NK-92 (cell line): ENCODE results near the gene ACAN.

Experiments
- DNase-seq: peaks from one replicate; lab custom pipeline; 2025; ENCODE audit not compliant: unreplicated experiment; lab: John Stamatoyannopoulos, UW

Gene ACAN

DNA sequence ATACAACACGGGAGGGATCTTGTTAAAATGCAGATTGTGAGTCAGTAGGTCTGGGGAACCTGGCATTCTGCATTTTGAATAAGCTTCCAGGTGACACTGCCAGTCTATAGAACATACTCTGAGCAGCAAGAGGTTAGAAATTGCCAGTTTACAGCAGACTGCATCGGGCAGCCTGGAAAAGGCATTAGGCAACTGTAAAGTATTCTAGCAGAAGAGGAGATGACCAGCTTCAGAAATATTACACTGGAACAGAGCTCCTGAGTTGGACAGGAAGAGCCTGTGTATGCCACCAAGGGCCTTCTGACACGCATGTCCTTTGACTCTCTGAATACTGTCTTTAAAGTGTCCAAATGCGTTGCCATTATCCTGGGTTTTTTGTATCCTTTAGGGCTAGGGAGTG, 2.5 kb upstream of the ACAN start:
- DNase-seq: no peak

DNA sequence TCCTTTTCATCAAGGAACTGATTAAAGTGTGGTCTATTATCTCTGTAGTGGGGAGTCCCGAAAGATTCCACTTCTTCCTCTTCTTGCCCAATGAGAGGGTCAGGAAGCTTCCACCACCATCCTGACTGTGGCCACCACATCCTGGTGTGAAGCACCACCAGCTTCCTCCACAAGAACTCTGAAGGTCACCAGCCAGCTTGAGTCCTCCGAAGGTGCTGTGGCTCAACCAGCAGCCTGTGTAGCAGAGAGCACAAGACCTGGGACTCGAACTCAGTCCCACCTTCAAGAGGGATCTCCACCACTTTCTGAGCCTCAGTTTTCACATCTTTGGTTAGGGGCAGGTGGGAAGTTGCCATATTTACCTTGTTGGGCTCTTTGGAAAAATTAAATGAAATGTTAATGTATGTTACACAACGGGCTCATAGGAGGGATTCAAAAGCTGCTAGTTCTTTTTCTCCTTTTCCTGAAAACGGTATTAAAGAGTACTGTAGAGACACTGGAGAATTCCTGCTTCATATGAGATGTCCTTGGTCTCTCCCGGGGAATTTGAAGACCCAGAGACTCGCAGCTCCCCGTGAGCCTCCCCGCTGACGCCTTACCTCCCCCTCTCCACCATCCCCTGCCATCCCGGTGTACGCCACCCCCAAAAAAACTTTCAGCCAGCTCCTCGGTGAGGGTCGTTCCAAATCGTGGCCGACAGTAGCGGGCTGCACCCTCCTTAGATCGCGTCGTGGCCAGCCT, 816 bp upstream of the ACAN start:
- no peak for DNase-seq

DNA sequence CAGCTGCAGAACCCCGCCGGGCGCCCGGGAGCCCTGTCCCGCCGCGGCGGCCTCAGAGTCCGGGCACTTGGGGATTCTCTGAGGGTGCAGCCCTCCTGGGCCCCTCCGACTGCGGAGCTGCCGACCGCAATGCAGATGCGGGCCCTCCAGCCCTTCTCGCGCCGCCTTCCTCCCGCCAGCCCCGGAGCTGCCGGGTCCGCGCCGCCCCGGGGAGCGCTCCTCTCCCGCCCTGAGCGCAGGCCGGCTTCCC, 320 bp upstream of the ACAN start:
- no peak for DNase-seq

DNA sequence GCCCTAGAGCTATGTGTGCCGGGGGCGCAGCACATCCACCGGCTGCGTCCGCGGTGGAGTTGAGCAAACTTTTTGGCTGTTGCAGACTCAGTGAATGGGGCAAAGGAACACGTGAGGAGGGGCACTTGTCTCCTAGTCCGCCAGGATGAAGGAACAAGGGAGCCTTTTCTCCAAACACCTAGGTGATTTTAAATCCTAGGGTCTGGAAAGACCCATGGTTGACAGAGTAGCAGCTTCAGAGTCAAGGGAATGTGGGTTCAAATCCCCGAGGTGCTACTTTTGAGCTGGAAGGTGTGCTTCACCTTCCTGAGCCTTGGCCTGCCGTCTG, 648 bp downstream of the ACAN start:
- no peak for DNase-seq

DNA sequence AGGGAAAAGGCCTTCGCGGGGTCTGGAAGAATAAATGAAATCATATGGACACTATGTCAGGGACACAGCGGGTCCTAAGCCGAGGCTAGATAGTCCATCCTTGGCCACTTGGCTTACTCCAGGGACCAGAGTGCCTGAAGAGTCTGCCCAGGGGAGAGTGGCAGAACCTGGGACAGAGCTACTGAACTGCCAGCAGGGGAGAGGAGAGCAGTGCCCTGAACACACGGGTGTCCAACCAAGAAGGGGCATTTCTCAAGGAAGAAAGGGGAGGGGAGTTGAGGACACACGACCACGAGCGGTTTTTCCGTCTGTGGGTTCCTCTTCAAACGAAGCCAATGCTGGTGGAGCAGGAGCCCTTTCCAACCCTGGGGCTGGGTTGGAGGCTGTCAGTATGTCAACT, 1.0 kb downstream of the ACAN start:
- DNase-seq: no peak

DNA sequence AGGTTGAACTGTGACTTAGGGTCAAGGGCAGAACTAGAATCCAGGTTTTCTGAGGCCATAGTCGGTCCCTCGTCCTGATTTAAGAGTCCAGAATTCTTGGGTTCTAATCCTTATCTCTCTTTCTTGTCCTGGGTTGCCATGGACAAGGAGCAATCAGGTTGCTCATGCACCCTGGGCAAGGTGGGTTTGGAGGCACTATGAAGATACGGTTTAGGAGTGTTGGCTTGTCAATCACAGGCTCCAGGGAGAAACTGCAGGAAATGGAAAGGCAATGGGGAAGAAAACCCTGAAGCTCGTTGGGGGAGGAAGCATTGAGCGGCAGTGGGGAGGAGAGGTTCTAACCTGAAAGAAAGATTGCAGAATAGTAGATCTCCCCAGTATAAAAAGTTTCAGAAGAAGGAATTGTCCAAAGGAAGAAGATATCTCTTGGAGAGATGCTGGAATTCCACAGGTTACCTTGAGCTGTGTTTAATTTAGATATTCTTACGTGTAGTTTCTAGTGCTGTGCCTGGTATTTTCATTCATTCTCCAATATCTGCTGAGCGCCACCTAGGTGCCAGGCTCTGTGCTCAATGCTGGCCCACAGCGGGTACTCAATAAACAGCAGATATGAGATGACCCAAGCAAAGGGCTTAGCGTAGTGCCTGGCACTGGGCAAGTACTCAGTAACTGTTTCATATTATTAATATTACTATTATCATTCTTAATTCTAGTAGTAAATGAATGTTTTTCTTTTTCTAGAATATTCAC, 2.0 kb downstream of the ACAN start:
- no peak for DNase-seq

DNA sequence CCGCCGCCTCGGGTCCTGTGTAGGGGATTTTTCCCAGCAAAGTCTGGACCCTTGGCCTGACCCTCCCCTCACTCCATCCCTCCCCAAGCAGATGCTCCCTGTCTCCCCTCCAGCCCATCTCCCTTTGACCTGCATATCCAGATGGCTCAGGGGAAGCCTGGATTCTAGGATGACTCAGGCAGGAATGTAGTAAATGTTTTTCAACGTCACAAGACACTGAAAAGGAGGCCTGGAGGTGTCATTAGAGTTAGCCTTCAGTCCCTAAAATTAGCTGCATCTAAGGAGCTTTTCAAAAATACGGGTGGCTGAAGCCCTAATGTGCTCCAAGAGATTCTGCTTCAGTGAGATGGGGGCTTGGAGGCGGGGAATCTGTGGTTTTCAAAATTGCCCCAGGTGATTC, 7.2 kb downstream of the ACAN start:
- no peak for DNase-seq

DNA sequence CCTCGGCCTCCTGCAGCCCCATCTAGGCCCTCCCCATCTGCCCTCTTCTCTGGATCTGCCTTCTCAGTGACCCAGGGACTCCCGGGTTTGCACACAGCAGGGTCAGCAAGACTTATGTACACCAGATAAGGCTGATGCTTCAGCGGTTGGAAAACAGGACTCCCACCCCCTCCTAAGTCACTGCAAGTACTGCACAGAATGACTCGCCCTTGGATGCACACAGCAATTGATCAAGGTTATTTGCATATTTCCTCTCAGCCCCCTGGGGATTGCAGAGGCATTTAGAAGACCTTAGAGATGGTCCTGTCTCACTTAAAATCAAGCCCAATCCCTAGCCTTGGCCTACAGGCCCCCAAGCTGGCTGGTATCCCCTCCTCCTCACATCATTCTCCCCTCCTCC, 8.9 kb downstream of the ACAN start:
- no peak for DNase-seq

DNA sequence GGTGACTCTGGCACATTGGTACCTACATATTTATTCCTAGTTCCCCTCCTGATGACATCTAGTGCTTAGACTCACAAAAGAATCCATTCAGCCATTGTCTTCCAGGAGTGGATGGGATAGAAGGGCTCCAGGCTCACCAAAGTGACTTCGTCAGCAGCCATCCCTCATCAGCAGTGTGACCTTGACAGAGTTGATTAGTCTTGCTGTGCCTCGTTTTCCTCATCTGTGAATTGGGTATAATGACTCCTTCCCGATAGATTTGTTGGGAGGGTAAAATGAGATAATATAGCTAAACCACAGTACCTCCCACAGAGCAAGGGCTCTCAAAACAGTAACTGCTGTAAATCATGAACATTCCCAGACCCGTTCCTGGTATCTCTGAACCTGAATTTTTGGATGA, 10.7 kb downstream of the ACAN start:
- DNase-seq: no peak

DNA sequence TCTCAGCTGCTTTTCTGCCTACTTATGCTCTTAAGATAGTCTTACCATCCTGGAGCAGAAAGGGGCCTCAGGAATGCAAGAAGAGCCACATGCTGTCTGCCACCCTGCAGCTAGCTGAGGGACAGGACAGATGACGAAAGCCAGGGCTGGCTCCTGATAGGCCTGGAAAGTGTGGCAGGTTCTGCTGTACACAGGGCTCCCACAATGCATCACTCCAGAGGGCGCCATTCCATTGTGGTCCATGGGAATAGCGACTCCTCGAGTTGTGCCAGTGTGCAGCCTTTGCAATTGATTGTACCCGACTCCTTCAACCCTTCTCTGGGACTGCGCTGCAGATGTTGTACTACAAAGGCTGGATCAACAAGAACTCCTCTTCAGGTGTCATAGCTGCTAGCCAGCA, 11.2 kb downstream of the ACAN start:
- no peak for DNase-seq

DNA sequence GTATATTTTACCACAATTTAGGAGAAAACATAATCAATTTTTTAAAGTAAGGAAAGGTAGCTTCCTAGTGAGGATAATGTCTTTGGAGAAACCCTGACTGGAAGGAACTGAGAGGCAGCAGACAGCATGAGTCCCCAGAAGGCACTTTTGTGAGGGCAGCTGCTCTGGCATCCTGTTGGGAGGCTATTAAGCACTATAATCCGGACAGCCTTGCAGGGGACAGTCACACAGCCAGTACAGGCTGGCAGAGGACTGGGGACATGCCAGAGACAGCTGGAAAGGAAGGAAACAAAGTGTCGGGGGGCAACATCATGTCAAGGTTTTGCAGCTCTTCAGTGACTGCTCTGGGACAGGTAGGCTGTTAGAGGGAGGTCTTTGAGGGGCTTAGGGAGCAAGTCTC, 15.7 kb downstream of the ACAN start:
- no peak for DNase-seq

DNA sequence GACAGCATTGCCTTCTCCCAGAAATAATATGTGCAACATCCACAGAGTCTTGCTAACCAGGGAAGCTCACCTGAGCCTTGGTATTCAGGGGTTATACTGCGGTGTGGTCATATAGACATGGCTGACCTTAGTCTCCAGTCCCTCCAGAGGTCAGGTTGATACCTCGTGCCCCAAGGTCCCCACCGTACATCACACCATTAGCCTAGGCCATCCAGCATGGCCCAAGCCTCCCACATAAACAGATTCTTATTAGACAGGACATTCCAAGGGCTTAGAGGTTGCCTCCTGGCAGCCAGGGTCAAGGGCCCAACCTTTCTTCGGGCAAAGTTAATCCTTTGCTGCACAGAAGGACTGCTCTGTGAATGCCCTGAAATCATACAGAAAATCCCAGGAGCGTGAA, 18.8 kb downstream of the ACAN start:
- no peak for DNase-seq

DNA sequence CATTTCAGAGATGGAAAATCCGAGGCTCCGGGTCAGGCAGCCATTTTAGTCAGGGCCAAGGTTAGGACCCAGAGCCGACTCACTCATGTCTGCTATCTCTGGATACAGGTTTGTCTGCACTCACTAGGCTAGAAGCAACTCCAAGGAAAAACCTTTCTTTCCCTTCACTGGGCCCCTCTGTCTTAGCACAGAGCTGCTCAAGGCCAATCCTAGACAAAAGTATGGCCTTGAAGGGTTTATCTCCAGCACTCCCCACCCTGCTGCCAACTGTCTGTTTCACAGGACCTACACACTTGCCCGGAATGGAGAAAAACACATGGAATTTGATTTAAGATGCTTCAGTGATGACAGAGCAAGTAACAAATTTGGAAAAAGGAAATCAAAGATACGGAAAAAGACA, 25.6 kb downstream of the ACAN start:
- DNase-seq: no peak

DNA sequence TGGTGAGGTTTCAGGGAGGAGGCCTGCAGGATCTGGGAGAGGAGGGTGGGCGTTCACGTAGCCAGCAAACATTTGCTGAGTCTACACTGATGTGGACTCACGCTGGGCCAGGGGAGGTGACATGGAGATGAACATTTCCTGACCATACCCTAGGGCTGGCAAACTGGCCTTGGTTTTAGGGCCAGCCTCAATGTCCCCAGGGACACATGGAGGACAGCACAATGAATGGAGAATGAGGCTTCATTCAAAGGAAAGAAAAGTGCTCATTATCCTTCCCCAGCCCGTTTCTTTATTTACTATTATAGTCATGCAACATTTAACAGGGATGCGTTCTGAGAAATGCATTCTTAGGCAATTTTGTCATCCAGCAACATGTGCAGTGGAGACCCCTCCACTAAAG, 26.8 kb downstream of the ACAN start:
- no peak for DNase-seq

DNA sequence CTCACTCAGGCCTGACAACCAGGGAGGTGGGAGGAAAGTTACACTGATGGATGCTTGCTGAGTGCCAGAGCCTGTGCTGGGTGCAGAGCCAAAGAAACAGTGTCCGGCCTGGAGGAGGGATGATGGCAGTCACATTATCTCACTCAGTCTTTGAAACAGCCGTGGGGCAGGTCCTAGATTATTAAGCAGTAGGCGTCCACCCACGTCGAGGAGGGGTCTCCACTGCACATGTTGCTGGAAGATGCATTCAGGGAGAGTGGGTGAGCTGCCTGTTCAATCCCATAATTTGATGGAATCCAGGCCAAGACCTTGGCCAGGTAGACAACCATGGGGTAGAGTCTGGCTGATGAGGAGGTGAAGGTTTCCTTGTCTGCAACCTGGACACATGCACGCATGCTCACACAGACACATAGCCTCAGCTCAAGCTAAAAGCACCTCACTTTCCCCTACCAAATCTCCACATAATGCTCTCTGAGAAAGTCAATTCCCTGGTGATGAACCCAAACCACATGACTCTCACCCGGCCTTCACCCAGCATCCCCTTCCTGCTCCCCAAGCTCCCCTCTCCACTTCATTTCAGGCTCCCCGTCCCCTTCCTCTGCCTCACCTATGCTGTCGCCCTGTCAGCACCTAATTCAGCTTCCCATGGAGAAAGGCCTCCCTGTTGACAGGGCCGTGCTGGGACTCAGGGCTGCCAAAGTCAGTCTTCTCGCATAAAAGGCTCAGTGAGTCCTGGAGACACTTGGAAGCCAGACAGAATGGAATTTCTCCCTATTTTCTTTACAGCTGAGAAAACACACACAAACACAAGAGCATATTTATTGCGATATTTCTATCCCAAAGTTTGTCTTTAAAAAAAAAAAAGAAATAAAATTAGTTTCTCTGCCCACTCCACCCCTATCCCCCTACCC, 29.8 kb downstream of the ACAN start:
- DNase-seq: no peak

DNA sequence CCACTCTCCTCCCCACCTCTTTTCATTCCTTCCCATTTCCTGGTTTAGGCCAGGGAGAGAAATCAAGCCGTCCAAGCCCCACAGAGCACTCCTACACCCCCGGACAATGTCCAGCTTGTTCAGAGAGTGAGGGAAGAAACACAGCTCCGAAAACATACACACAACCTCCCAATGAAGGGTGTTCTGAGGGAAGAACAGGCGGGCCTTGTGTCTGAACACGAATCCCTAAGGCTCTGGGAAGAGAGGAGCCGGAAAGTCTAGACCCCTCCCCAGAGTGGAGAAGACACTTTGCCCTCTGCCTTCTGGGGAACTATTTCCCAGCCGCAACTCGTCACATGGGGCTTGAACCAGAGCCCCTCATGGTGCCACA, 30.5 kb downstream of the ACAN start:
- no peak for DNase-seq

DNA sequence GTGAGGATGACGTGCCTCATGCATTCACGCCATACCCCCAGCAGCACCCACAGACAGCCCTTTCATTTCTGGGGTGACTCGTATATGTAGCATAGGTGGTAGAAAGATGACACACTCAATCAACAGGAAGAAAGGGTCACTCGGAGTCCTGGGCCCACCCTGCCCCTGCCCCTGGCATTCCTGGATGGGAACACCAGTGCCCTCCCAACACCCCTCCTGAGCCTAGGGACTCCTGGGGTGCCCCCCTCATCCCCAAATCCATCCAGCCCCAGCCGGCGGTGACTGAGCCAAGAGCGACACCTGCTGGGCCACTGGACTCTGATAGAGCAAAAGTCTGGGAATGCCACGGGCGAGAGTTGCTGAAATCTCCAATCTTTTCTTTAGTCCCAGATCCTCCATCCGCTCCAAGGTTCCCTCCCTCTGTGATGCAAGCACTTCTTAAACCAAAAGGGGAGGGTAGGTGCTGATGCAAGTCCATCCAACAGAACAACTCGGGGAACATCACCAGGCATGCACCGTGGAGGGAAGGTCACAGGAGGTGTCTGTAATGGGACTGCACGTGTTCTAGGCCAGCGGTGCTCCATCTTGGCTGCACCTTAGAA, 31.1 kb downstream of the ACAN start:
- no peak for DNase-seq

DNA sequence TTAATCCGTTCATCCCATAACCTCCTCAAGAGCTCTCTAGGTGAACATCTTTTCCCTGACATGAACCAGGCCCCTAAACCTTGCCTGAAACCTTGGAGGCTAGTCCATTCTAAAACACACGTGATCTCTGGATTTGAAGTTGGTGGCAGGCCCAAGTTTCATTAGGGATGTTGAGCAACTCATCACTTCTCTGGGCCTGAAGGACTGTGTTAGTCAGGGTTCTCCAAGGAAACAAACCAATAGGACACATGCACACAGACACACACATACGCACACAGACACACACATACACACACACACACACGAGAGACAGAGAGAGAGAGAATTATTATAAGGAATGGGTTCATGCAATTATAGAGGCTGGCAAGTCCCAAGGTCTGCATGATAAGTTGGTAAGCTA, 31.9 kb downstream of the ACAN start:
- DNase-seq: no peak

DNA sequence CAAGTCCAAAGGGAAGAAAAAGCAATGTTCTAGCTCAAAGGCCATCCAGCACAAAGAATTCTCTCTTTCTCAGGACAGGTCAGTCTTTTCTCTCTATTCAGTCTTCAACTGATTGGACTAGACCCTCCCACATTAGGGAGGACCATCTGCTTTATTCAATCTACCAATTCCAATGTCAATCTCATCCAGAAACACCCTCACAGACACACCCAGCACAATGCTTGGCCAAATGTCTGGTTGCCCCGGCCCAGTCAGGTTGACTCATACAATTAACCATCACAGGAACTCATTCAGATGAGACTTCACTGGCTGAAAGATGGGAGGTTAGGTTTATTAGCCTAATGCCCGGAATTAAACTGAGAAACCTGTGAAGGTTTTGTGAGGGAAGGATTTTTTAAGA, 32.4 kb downstream of the ACAN start:
- no peak for DNase-seq

DNA sequence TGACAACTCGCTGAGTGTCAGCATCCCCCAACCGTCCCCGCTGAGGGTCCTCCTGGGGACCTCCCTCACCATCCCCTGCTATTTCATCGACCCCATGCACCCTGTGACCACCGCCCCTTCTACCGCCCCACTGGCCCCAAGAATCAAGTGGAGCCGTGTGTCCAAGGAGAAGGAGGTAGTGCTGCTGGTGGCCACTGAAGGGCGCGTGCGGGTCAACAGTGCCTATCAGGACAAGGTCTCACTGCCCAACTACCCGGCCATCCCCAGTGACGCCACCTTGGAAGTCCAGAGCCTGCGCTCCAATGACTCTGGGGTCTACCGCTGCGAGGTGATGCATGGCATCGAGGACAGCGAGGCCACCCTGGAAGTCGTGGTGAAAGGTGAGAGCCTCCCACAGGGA, 35.4 kb downstream of the ACAN start:
- DNase-seq: no peak

DNA sequence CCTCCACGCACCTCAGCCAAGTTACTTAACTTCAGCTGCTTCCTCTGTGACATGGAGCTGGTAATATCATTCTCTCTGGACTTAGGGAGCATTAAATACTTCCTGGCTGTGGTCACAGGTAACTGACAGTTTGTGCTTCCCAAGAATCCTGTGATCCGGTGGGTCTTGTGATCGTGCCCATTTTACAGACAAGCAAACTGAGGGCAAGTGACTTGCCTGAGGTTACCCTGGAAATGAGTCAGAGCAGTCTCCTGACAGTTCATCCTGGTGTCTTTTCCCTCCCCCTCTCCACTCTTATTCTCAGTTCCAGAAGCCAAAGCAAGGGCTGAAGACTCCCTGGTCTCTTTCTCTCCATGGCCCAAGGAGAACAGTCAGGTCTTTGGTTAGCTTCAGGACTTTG, 35.9 kb downstream of the ACAN start:
- DNase-seq: no peak

DNA sequence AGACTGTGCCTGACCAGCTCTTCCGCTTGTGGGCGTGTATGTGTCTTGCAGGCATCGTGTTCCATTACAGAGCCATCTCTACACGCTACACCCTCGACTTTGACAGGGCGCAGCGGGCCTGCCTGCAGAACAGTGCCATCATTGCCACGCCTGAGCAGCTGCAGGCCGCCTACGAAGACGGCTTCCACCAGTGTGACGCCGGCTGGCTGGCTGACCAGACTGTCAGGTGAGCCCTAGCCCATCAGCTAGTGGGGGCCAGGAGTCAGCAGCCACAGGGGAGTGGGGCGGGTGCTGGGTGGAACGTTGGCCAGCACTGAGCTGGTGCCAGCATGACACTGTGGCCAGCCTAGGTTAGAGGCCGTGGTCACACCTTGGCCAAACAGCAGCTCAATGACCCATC, 36.7 kb downstream of the ACAN start:
- DNase-seq: no peak
